AG04450 (cell line): ENCODE data around the gene LONP2. TPM values are rescaled to one million over a fixed set of nuclear protein-coding genes. Genes with fewer than 3 reads are reported as not detected.

ENCODE experiments used
- CTCF ChIA-PET: fragments of 300-600, 350-600 bp; formaldehyde crosslinking; extraction: SDS; loops from one replicate; lab custom pipeline; 2022; ENCODE audit warnings: antibody characterized with exemption, inconsistent platforms; lab: Charles Lee
- POLR2A ChIA-PET: fragments of 350-600 bp; formaldehyde crosslinking; extraction: SDS; loops from one replicate; lab custom pipeline; 2021; ENCODE audit warnings: antibody characterized with exemption, inconsistent platforms; lab: Yijun Ruan, JAX
- DNase-seq: peaks from one replicate; pipeline ENCODE4 v3.0.0-alpha.2; 2011; ENCODE audit warnings: low read depth, low spot score
- H3K27ac ChIP-seq: one replicate; pipeline ENCODE4 v1.5.1; 2012; ENCODE audit warnings: low read depth, low read length, control low read depth
- H3K27me3 ChIP-seq: one replicate; pipeline ENCODE4 v1.6.0; 2012; ENCODE audit warnings: low read length; ENCODE audit not compliant: control insufficient read depth, insufficient read depth
- H3K4me3 ChIP-seq: 2 replicates; pipeline ENCODE4 v1.5.1; 2011; ENCODE audit warnings: mild to moderate bottlenecking, low read depth, low read length, control low read depth
- H3K9me3 ChIP-seq: 2 replicates; pipeline ENCODE4 v1.5.1; 2012; ENCODE audit warnings: low read length; ENCODE audit not compliant: control insufficient read depth, insufficient read depth
- polyA minus RNA-seq: library from RNA; depleted of rRNA, polyadenylated mRNA; stranded (reverse); fragments of >200 nt; gene quantifications from 2 replicates; pipeline ENCODE4 v1.2.3, GENCODE V29; 2011; rRNA and poly(A)+ RNA removed
- polyA plus RNA-seq: library from polyadenylated mRNA; depleted of rRNA; stranded (reverse); fragments of >200 nt; gene quantifications from 2 replicates; pipeline ENCODE4 v1.2.3, GENCODE V29; 2011; rRNA removed
- TF ChIP-seq, protein P1 (sequence below): IDR thresholded peaks from 2 replicates; pipeline ENCODE4 v1.5.1; 2011; ENCODE audit warnings: low read depth, low read length, control low read depth, inconsistent platforms

Gene LONP2, protein sequence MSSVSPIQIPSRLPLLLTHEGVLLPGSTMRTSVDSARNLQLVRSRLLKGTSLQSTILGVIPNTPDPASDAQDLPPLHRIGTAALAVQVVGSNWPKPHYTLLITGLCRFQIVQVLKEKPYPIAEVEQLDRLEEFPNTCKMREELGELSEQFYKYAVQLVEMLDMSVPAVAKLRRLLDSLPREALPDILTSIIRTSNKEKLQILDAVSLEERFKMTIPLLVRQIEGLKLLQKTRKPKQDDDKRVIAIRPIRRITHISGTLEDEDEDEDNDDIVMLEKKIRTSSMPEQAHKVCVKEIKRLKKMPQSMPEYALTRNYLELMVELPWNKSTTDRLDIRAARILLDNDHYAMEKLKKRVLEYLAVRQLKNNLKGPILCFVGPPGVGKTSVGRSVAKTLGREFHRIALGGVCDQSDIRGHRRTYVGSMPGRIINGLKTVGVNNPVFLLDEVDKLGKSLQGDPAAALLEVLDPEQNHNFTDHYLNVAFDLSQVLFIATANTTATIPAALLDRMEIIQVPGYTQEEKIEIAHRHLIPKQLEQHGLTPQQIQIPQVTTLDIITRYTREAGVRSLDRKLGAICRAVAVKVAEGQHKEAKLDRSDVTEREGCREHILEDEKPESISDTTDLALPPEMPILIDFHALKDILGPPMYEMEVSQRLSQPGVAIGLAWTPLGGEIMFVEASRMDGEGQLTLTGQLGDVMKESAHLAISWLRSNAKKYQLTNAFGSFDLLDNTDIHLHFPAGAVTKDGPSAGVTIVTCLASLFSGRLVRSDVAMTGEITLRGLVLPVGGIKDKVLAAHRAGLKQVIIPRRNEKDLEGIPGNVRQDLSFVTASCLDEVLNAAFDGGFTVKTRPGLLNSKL
- polyA plus RNA-seq, result 56.1 and 63.7 TPM in 2 replicates
- polyA minus RNA-seq, result 129 TPM in 2 replicates

DNA sequence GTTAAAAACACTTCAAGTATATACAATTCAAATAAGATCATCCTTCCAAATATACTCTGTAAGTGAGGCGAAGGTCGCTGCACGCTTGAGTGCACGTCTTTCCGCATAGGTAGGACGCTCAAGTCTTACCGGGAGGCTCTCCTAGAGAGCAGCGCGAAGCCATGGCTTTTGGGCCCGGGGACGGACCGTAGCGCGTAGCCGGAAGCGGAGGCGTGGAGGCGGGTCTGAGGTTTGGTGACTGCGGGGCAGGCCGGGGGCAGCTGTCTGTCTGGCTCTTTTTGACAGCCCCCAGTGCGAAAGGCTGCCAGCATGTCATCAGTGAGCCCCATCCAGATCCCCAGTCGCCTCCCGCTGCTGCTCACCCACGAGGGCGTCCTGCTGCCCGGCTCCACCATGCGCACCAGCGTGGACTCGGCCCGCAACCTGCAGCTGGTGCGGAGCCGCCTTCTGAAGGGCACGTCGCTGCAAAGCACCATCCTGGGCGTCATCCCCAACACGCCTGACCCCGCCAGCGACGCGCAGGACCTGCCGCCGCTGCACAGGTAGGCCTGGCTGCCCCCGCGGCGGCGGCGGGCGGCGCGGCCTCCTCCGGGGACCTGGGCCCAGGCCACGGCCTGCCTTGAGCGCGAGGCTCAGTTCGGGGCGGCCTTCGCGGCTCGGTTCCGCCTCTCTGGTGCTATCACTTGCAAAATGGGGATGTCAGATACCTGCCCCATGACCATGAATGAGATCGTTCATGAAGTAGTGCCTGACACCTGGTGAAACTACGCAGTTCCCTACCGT, at the start of gene LONP2:
Gene LONP2, plus strand, starts transcription at position 221 of the 783 bp plus-strand sequence. Its CDS starts 89 bp downstream, at position 310.
- ChIA-PET CTCF (interaction anchor here (1.0 to 2.5 kb wide), 2 partner anchors 379 to 387 kb away, joined by 3 to 7 read pairs; no protein-coding TSS in a partner anchor), POLR2A (no interaction called here)
- no peaks in the 10 kb centered on the region for H3K27me3 ChIP-seq
- TF ChIP-seq, protein P1, sequence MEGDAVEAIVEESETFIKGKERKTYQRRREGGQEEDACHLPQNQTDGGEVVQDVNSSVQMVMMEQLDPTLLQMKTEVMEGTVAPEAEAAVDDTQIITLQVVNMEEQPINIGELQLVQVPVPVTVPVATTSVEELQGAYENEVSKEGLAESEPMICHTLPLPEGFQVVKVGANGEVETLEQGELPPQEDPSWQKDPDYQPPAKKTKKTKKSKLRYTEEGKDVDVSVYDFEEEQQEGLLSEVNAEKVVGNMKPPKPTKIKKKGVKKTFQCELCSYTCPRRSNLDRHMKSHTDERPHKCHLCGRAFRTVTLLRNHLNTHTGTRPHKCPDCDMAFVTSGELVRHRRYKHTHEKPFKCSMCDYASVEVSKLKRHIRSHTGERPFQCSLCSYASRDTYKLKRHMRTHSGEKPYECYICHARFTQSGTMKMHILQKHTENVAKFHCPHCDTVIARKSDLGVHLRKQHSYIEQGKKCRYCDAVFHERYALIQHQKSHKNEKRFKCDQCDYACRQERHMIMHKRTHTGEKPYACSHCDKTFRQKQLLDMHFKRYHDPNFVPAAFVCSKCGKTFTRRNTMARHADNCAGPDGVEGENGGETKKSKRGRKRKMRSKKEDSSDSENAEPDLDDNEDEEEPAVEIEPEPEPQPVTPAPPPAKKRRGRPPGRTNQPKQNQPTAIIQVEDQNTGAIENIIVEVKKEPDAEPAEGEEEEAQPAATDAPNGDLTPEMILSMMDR, result no peak
- DNase-seq, result peak; percentile 55
- no peaks in the 10 kb centered on the region; the same call in 1 of the 2 replicates for H3K9me3 ChIP-seq
- peak within 1 kb of the TSS; percentile 92 for H3K4me3 ChIP-seq
- peak within 1 kb of the TSS; percentile 52 for H3K27ac ChIP-seq

DNA sequence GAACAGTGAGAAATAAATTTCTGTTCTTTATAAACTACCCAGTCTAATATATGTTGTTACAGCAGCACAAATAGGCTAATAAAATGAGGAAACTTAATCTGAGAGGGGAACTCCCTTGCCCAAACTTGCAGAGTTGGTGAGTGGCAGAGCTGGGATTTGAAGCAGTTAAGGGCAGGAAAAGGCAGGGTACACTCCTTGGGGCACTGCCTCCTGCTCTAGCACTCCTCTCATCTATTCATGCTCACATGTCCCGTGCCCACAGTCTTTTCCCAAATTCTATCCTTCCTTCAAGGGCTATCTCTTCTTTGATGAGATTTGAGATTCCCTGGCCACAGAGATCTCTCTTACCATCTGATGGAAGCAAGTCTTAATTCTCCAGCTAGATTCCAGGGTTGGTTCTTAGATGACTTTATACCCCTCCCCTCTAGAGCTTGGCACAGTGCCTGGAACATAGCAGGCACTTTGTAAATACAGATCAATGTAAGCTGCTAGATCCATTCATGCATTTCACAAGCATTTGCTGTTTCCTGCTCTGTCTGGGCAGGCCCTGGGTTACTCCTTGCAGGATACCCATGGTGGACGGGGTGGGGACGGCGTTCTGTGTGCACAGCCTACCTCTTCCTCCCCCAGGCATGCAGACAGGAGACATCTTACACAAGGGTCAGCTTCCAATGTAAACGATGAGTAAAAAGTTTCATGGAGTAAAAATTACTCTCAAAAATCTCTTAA, 49.1 kb upstream of the LONP2 start:
- POLR2A ChIA-PET, result no interaction called here
- DNase-seq, result peak; percentile 7
- H3K9me3 ChIP-seq, result no peaks in the 10 kb centered on the region
- no peak overlapping the region for H3K4me3 ChIP-seq
- H3K27me3 ChIP-seq, result peaks cover 10% of the 10 kb centered on the region
- H3K27ac ChIP-seq, result no peak overlapping the region
- TF ChIP-seq, protein P1, result no peak
- CTCF ChIA-PET, result interaction anchor here (1.5 to 1.7 kb wide), 2 partner anchors 30 to 428 kb away, joined by 3 to 7 read pairs; no protein-coding TSS in a partner anchor

DNA sequence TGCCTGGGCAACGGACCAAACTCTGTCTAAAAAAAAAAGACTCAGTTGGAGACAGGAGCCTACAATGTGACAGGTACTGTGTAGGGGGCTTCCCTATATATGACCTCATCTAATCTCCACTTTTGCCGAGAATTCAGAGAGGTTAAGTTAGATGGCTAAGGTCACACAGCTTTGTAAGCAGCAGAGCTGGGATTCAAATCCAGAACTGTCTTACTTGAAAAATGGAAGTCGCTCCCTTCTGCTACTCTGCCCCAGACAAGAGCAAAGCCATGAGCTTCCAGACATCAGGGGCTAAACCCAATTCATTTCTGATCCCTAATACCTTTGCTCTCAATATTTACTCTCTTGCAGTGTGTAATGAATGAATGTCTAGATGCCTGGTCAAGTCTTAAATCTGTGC, 46.8 kb upstream of the LONP2 start:
- H3K27me3 ChIP-seq, result peaks cover 11% of the 10 kb centered on the region
- no peak overlapping the region for H3K4me3 ChIP-seq
- DNase-seq, result no peak
- ChIA-PET CTCF (no interaction called here), POLR2A (interaction anchor here (0.7 kb wide), 1 partner anchor 433 kb away, joined by 7 read pairs; no protein-coding TSS in a partner anchor)
- no peaks in the 10 kb centered on the region for H3K9me3 ChIP-seq
- TF ChIP-seq, protein P1, result no peak
- no peak overlapping the region for H3K27ac ChIP-seq

DNA sequence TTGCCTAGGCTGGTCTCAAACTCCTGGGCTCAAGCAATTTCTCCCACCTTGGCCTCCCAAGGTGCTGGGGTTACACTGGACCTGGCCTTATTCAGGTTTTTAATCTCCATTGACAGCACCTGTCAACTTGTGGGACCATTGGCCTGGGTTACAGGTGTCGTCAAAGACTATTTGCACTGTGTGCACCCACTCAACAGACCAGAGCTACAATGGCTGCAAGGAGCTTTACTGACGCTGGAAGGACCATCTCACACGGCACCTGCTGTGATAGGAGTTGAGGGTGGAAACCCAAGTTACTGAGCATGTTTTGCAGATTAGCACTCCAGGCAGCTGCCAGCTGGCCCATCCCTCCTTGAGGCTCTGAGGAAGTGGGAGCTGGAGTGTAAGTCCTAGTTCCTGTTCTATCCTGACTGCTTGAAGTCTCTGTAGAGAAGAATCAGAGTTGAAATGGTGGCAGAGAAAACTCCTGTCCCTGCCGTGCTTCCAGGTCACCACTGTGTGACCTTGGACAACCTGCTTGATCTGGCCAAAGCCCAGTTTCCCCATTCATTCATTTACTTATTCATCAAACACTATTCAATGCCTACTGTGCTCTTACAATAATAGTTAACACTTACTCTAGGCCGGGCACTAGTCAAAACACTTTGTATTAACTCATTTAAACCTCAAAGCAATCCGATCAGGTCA, 42.4 kb upstream of the LONP2 start:
- no peak for DNase-seq
- TF ChIP-seq, protein P1, result no peak
- ChIA-PET POLR2A (no interaction called here), CTCF (no interaction called here)
- Histone ChIP-seq H3K4me3 (no peak overlapping the region), H3K9me3 (no peaks in the 10 kb centered on the region; the same call in 1 of the 2 replicates), H3K27me3 (peaks cover 5% of the 10 kb centered on the region), H3K27ac (no peak overlapping the region)
